Hepatocyte (in vitro differentiated cells): ENCODE data around the gene FILIP1L.

Source experiments
- EZH2 ChIP-seq: fragments of 200-600 bp; sonication (generic); IDR thresholded peaks from 2 replicates; pipeline ENCODE4 v1.6.1; 2016; ENCODE audit warnings: antibody characterized with exemption, mild to moderate bottlenecking, borderline replicate concordance
- TF ChIP-seq, protein P1 (sequence below): fragments of 200-600 bp; sonication (generic); IDR thresholded peaks from 2 replicates; pipeline ENCODE4 v1.5.1; 2016; ENCODE audit warnings: antibody characterized with exemption, mild to moderate bottlenecking; ENCODE audit not compliant: poor library complexity

DNA sequence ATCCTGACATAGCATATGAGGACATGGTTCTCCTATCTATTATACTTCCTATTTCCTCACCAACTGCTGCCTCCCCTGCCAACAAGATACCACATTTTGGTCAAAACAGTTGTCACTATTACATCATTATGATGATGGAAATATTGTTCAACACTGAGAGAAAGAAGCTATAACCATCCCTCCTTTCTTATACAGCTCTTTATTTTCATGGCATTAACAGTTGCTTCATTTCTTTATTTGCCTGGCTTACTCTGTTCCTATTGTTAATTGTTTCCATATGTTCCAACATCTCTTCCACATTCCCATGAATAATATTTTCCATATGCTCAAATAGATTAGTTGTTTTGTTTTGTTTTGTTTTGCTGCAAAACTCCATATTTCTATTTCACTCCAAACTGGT is 40.8 kb upstream of the FILIP1L start:
- TF ChIP-seq, protein P1, sequence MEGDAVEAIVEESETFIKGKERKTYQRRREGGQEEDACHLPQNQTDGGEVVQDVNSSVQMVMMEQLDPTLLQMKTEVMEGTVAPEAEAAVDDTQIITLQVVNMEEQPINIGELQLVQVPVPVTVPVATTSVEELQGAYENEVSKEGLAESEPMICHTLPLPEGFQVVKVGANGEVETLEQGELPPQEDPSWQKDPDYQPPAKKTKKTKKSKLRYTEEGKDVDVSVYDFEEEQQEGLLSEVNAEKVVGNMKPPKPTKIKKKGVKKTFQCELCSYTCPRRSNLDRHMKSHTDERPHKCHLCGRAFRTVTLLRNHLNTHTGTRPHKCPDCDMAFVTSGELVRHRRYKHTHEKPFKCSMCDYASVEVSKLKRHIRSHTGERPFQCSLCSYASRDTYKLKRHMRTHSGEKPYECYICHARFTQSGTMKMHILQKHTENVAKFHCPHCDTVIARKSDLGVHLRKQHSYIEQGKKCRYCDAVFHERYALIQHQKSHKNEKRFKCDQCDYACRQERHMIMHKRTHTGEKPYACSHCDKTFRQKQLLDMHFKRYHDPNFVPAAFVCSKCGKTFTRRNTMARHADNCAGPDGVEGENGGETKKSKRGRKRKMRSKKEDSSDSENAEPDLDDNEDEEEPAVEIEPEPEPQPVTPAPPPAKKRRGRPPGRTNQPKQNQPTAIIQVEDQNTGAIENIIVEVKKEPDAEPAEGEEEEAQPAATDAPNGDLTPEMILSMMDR, result no peak
- TF ChIP-seq EZH2, result no peak
